Mesenchymal stem cell (in vitro differentiated cells and primary cell): Measurements from ENCODE around the gene CFAP410.
A peak's percentile ranks its signal among the peaks of the same experiment; 100 is the strongest.
"Not testable (repeated sequence)": the region's sequence is repeated elsewhere in the genome, so short reads cannot be mapped to it uniquely, and the experiment has no call there.

Experiments
- DNase-seq: peaks from one replicate; pipeline ENCODE4 v3.0.0-alpha.2; 2013
- H2AFZ ChIP-seq: one replicate; pipeline ENCODE4 v1.6.1; 2013; ENCODE audit warnings: low read depth, mild to moderate bottlenecking, control low read depth, inconsistent platforms, low read length, moderate library complexity
- H2AK5ac ChIP-seq: 2 replicates; pipeline ENCODE4 v1.6.1; 2013; ENCODE audit warnings: low read length, moderate library complexity, mild to moderate bottlenecking, inconsistent platforms; ENCODE audit not compliant: severe bottlenecking
- H2BK120ac ChIP-seq: one replicate; pipeline ENCODE4 v1.6.1; 2013; ENCODE audit warnings: low read depth, mild to moderate bottlenecking, inconsistent platforms, low read length, moderate library complexity
- H2BK12ac ChIP-seq, 2 experiments: one replicate each; pipeline ENCODE4 v1.6.1; 2013; ENCODE audit warnings: inconsistent platforms in 2 of 2, low read length in 2 of 2, mild to moderate bottlenecking in 2 of 2, moderate library complexity in 2 of 2, control low read depth in 1 of 2
- H2BK15ac ChIP-seq: one replicate; pipeline ENCODE4 v1.6.1; 2013; ENCODE audit warnings: mild to moderate bottlenecking, low read depth, inconsistent platforms; ENCODE audit not compliant: poor library complexity, severe bottlenecking
- H2BK5ac ChIP-seq: 2 replicates; pipeline ENCODE4 v1.6.1; 2013; ENCODE audit warnings: low read depth, mild to moderate bottlenecking, low read length, control low read depth, inconsistent platforms; ENCODE audit not compliant: poor library complexity, severe bottlenecking
- H3K14ac ChIP-seq, 2 experiments: one replicate each; pipeline ENCODE4 v1.6.1; 2013; ENCODE audit warnings: inconsistent platforms in 2 of 2, low read length in 2 of 2, control low read depth in 1 of 2, mild to moderate bottlenecking in 1 of 2, moderate library complexity in 1 of 2
- H3K18ac ChIP-seq, 2 experiments: one replicate each; pipeline ENCODE4 v1.6.1; 2013; ENCODE audit warnings: inconsistent platforms in 2 of 2, low read length in 2 of 2, control low read depth in 1 of 2, low read depth in 1 of 2, mild to moderate bottlenecking in 1 of 2
- H3K23ac ChIP-seq, 2 experiments: one replicate each; pipeline ENCODE4 v1.6.1; 2013; ENCODE audit warnings: inconsistent platforms in 2 of 2, low read length in 2 of 2, mild to moderate bottlenecking in 2 of 2, moderate library complexity in 2 of 2, control low read depth in 1 of 2
- H3K27ac ChIP-seq: 2 replicates; pipeline ENCODE4 v1.5.1; 2013; ENCODE audit warnings: mild to moderate bottlenecking, moderate library complexity, low read length, control low read depth, inconsistent platforms; ENCODE audit not compliant: poor library complexity, severe bottlenecking
- H3K27me3 ChIP-seq, 2 experiments: 2 replicates each; pipeline versions ENCODE4 v1.6.1 to v1.7.0; 2013; ENCODE audit warnings: low read length in 2 of 2, mild to moderate bottlenecking in 2 of 2, moderate library complexity in 2 of 2, control low read depth in 1 of 2, inconsistent platforms in 1 of 2; ENCODE audit not compliant: control insufficient read depth in 1 of 2, insufficient read depth in 1 of 2
- H3K36me3 ChIP-seq, 2 experiments: 2 replicates each; pipeline versions ENCODE4 v1.6.1 to v1.7.0; 2013; ENCODE audit warnings: low read length in 2 of 2, control low read depth in 1 of 2, inconsistent platforms in 1 of 2, low read depth in 1 of 2, mild to moderate bottlenecking in 1 of 2; ENCODE audit not compliant: insufficient read depth in 2 of 2, control insufficient read depth in 1 of 2
- H3K4ac ChIP-seq, 2 experiments: one replicate each; pipeline ENCODE4 v1.6.1; 2013; ENCODE audit warnings: inconsistent platforms in 2 of 2, low read length in 2 of 2, mild to moderate bottlenecking in 2 of 2, moderate library complexity in 2 of 2, control low read depth in 1 of 2, low read depth in 1 of 2
- H3K4me1 ChIP-seq: 2 replicates; pipeline ENCODE4 v1.6.1; 2013; ENCODE audit warnings: low read depth, low read length, control low read depth; ENCODE audit not compliant: control insufficient read depth, insufficient read depth
- H3K4me2 ChIP-seq: 2 replicates; pipeline ENCODE4 v1.6.1; 2013; ENCODE audit warnings: low read length, mild to moderate bottlenecking, inconsistent platforms; ENCODE audit not compliant: poor library complexity, severe bottlenecking
- H3K4me3 ChIP-seq, 2 experiments: 2 replicates each; pipeline versions ENCODE4 v1.5.1 to v1.7.0; 2013; ENCODE audit warnings: low read length in 2 of 2, mild to moderate bottlenecking in 2 of 2, control low read depth in 1 of 2, low read depth in 1 of 2; ENCODE audit not compliant: insufficient read depth in 1 of 2
- H3K79me1 ChIP-seq: replicated peaks from 2 replicates; pipeline ENCODE4 v1.6.1; 2013; ENCODE audit warnings: mild to moderate bottlenecking, control low read depth, low read length, inconsistent platforms; ENCODE audit not compliant: poor library complexity, severe bottlenecking
- H3K9ac ChIP-seq: 2 replicates; pipeline ENCODE4 v1.7.0; 2013; ENCODE audit warnings: mild to moderate bottlenecking, low read length, moderate library complexity
- H3K9me3 ChIP-seq: 2 replicates; pipeline ENCODE4 v1.7.0; 2013; ENCODE audit warnings: mild to moderate bottlenecking, low read length; ENCODE audit not compliant: control insufficient read depth
- H4K8ac ChIP-seq: one replicate; pipeline ENCODE4 v1.6.1; 2013; ENCODE audit warnings: inconsistent platforms, mild to moderate bottlenecking, low read length, moderate library complexity
- H4K91ac ChIP-seq: one replicate; pipeline ENCODE4 v1.6.1; 2013; ENCODE audit warnings: mild to moderate bottlenecking, low read length, inconsistent platforms
- WGBS: methylation state at CpG from one replicate; pipeline ENCODE4 v1.1.7; 2013; ENCODE audit warnings: mixed read lengths; 5-methylcytosine and 5-hydroxymethylcytosine counted together

The CFAP410 gene

GRCh38 chr21:44286086-44286715, 53.0 kb downstream of the CFAP410 start:
- Histone ChIP-seq H3K4ac (no peak overlapping the region), H3K14ac (no peak overlapping the region), H3K23ac (no peak overlapping the region), H3K4me2 (no peak overlapping the region), H2BK12ac (no peak overlapping the region), H3K4me1 (peaks cover 10% of the 10 kb centered on the region), H3K27me3 (peaks cover 62 to 68% of the 10 kb centered on the region in 2 experiments), H3K4me3 (no peak overlapping the region), H3K9me3 (no peaks in the 10 kb centered on the region), H2AK5ac (no peak overlapping the region), H3K9ac (no peak overlapping the region), H2BK5ac (no peak overlapping the region), H4K8ac (no peak overlapping the region), H4K91ac (no peak overlapping the region), H3K79me1 (no peaks in the 10 kb centered on the region), H3K27ac (no peak overlapping the region), H2BK15ac (no peak overlapping the region), H3K18ac (peak overlapping the region in 1 of 2 experiments; percentile 55), H3K36me3 (no peaks in the 10 kb centered on the region), H2AFZ (no peak overlapping the region), H2BK120ac (no peak overlapping the region)
- 50% methylated on average over 20 of the region's 21 CpGs for WGBS
- no peak for DNase-seq

- Histone ChIP-seq H3K4me3 (no peak within 1 kb of the TSS), H3K4ac (no peak within 1 kb of the TSS), H3K9ac (no peak within 1 kb of the TSS), H3K79me1 (no peaks in the 10 kb centered on the region), H2AK5ac (no peak within 1 kb of the TSS), H3K18ac (peak within 1 kb of the TSS in 1 of 2 experiments; percentile 55), H3K4me1 (peaks cover 8% of the 10 kb centered on the region), H4K8ac (peak within 1 kb of the TSS; percentile 27), H2BK15ac (no peak within 1 kb of the TSS), H3K23ac (no peak within 1 kb of the TSS), H2BK12ac (no peak within 1 kb of the TSS), H3K14ac (no peak within 1 kb of the TSS), H3K36me3 (no peaks in the 10 kb centered on the region), H2BK120ac (no peak within 1 kb of the TSS), H2BK5ac (no peak within 1 kb of the TSS), H2AFZ (no peak within 1 kb of the TSS), H3K27me3 (peaks cover 57 to 62% of the 10 kb centered on the region in 2 experiments), H4K91ac (no peak within 1 kb of the TSS), H3K27ac (no peak within 1 kb of the TSS), H3K4me2 (no peak within 1 kb of the TSS), H3K9me3 (no peaks in the 10 kb centered on the region)
- peak; percentile 57 for DNase-seq
- 23% methylated on average over 43 of the region's 56 CpGs for WGBS
Measured at GRCh38 chr21:44285138-44285992, 53.8 kb downstream of the CFAP410 start, which contains the start of gene AIRE. TSS of gene AIRE (plus strand) at chr21:44285876. CDS start at chr21:44286007, 131 bp downstream.

GRCh38 chr21:44283948-44284347, 55.2 kb downstream of the CFAP410 start:
- H3K4me3 ChIP-seq: no peak overlapping the region
- no peak for DNase-seq
- no peak overlapping the region for H2BK5ac ChIP-seq
- H3K18ac ChIP-seq: no peak overlapping the region
- H3K9ac ChIP-seq: no peak overlapping the region
- no peak overlapping the region for H2AK5ac ChIP-seq
- no peak overlapping the region for H3K14ac ChIP-seq
- H3K4ac ChIP-seq: no peak overlapping the region
- H2BK120ac ChIP-seq: no peak overlapping the region
- H3K36me3 ChIP-seq: no peaks in the 10 kb centered on the region
- no peak overlapping the region for H2BK15ac ChIP-seq
- no peaks in the 10 kb centered on the region for H3K79me1 ChIP-seq
- H3K4me2 ChIP-seq: no peak overlapping the region
- H3K9me3 ChIP-seq: no peaks in the 10 kb centered on the region
- no peak overlapping the region for H3K23ac ChIP-seq
- H3K4me1 ChIP-seq: peaks cover 11% of the 10 kb centered on the region
- WGBS: 69% methylated on average over 11 of the region's 11 CpGs
- H3K27me3 ChIP-seq: peaks cover 54 to 63% of the 10 kb centered on the region in 2 experiments
- H4K91ac ChIP-seq: no peak overlapping the region
- no peak overlapping the region for H3K27ac ChIP-seq
- H2AFZ ChIP-seq: no peak overlapping the region
- H2BK12ac ChIP-seq: no peak overlapping the region
- H4K8ac ChIP-seq: no peak overlapping the region

GRCh38 chr21:44283211-44283785, 55.9 kb downstream of the CFAP410 start:
- WGBS: 20% methylated on average over 7 of the region's 11 CpGs
- peaks cover 49 to 59% of the 10 kb centered on the region in 2 experiments for H3K27me3 ChIP-seq

More at GRCh38 chr21:44283211-44283785, 55.9 kb downstream of the CFAP410 start:
- not testable (repeated sequence) for H2BK120ac ChIP-seq, H2BK15ac ChIP-seq, H3K4ac ChIP-seq, H4K8ac ChIP-seq, H3K23ac ChIP-seq, H3K36me3 ChIP-seq, H3K4me2 ChIP-seq, H2BK5ac ChIP-seq, H2BK12ac ChIP-seq, H3K9ac ChIP-seq, H2AFZ ChIP-seq, H2AK5ac ChIP-seq, DNase-seq, H3K27ac ChIP-seq, H3K18ac ChIP-seq, H4K91ac ChIP-seq, H3K14ac ChIP-seq, H3K4me3 ChIP-seq, H3K9me3 ChIP-seq, H3K79me1 ChIP-seq
- peaks cover 11% of the 10 kb centered on the region for H3K4me1 ChIP-seq
